IMR-90 (cell line): ENCODE results near the gene UGGT1. TPM values are rescaled to one million over a fixed set of nuclear protein-coding genes. Genes with fewer than 3 reads are reported as not detected.

Experiments
- ATAC-seq: fragments of 200-7000 bp; cut with Tn5 transposase; 2 replicates; pipeline ENCODE4 v1.9.1; 2020; ENCODE audit warnings: low read depth, mild to moderate bottlenecking, moderate library complexity
- BruUV-seq: library from RNA; stranded (reverse); fragments of 400-500 nt; replicated peaks from 2 replicates; lab custom pipeline; 2021; lab: Mats Ljungman, UMichigan
- CTCF ChIA-PET: fragments of 300-600 bp; formaldehyde crosslinking; extraction: SDS; loops from one replicate; lab custom pipeline; 2021; ENCODE audit warnings: antibody characterized with exemption; lab: Yijun Ruan, JAX
- POLR2A ChIA-PET: fragments of 300-600 bp; sonication (Branson Sonifier 250); formaldehyde crosslinking; loops from one replicate; lab custom pipeline; 2022; ENCODE audit warnings: antibody characterized with exemption; ENCODE audit not compliant: unreplicated experiment; lab: Charles Lee
- DNase-seq: peaks from one replicate; pipeline ENCODE4 v3.0.0; 2013
- H2AFZ ChIP-seq: replicated peaks from 2 replicates; pipeline ENCODE3; 2013; ENCODE audit warnings: low read length, mild to moderate bottlenecking; ENCODE audit not compliant: poor library complexity
- H2AK5ac ChIP-seq: 2 replicates; pipeline ENCODE4 v1.6.1; 2013; ENCODE audit warnings: low read depth, low read length, inconsistent platforms
- H2AK9ac ChIP-seq: replicated peaks from 2 replicates; pipeline ENCODE3; 2013; ENCODE audit warnings: mild to moderate bottlenecking, low read depth, low read length, moderate library complexity; ENCODE audit not compliant: poor library complexity
- H2BK120ac ChIP-seq: 2 replicates; pipeline ENCODE4 v1.6.1; 2013; ENCODE audit warnings: low read depth, low read length, inconsistent platforms
- H2BK15ac ChIP-seq: 3 replicates; pipeline ENCODE4 v1.6.1; 2013; ENCODE audit warnings: low read depth, low read length, inconsistent platforms
- H2BK20ac ChIP-seq: 2 replicates; pipeline ENCODE4 v1.6.1; 2013; ENCODE audit warnings: low read depth, mild to moderate bottlenecking, inconsistent platforms, low read length, moderate library complexity
- H2BK5ac ChIP-seq: 2 replicates; pipeline ENCODE4 v1.6.1; 2013; ENCODE audit warnings: mild to moderate bottlenecking, low read depth, low read length, inconsistent platforms; ENCODE audit not compliant: poor library complexity, severe bottlenecking
- H3K14ac ChIP-seq: replicated peaks from 2 replicates; pipeline ENCODE4 v1.6.1; 2013; ENCODE audit warnings: low read depth, low read length, inconsistent platforms
- H3K18ac ChIP-seq: 2 replicates; pipeline ENCODE4 v1.6.1; 2013; ENCODE audit warnings: low read depth, low read length, control low read depth
- H3K23ac ChIP-seq: 2 replicates; pipeline ENCODE4 v1.6.1; 2013; ENCODE audit warnings: low read depth, low read length, inconsistent platforms
- H3K27ac ChIP-seq: 2 replicates; pipeline ENCODE4 v1.5.1; 2013; ENCODE audit warnings: mild to moderate bottlenecking, control low read depth, low read length; ENCODE audit not compliant: insufficient read depth
- H3K27me3 ChIP-seq: 2 replicates; pipeline ENCODE4 v1.6.1; 2013; ENCODE audit warnings: low read length; ENCODE audit not compliant: control insufficient read depth, insufficient read depth
- H3K36me3 ChIP-seq: 2 replicates; pipeline ENCODE4 v1.6.1; 2013; ENCODE audit warnings: low read length, mixed read lengths; ENCODE audit not compliant: control insufficient read depth, insufficient read depth
- H3K4ac ChIP-seq: 2 replicates; pipeline ENCODE4 v1.6.1; 2013; ENCODE audit warnings: low read depth, low read length, inconsistent platforms
- H3K4me1 ChIP-seq: 2 replicates; pipeline ENCODE4 v1.6.1; 2013; ENCODE audit warnings: low read length, mixed read lengths; ENCODE audit not compliant: control insufficient read depth, insufficient read depth
- H3K4me2 ChIP-seq: 2 replicates; pipeline ENCODE4 v1.6.1; 2013; ENCODE audit warnings: low read depth, mild to moderate bottlenecking, control low read depth, low read length, moderate library complexity
- H3K4me3 ChIP-seq: 2 replicates; pipeline ENCODE4 v1.5.1; 2013; ENCODE audit warnings: low read depth, mild to moderate bottlenecking, control low read depth, low read length, moderate library complexity; ENCODE audit not compliant: insufficient read depth
- H3K56ac ChIP-seq: 2 replicates; pipeline ENCODE4 v1.6.1; 2013; ENCODE audit warnings: low read length, inconsistent platforms; ENCODE audit not compliant: insufficient read depth; ENCODE audit errors: extremely low read depth
- H3K79me1 ChIP-seq, 2 experiments: 2 replicates each; pipeline ENCODE4 v1.6.1; 2013; ENCODE audit warnings: low read length in 2 of 2, inconsistent platforms in 1 of 2, low read depth in 1 of 2
- H3K9ac ChIP-seq: 2 replicates; pipeline ENCODE4 v1.6.1; 2013; ENCODE audit warnings: low read depth, low read length, control low read depth
- H3K9me1 ChIP-seq: 2 replicates; pipeline ENCODE4 v1.6.1; 2013; ENCODE audit warnings: low read length, inconsistent platforms; ENCODE audit not compliant: insufficient read depth
- H3K9me3 ChIP-seq: 2 replicates; pipeline ENCODE4 v1.6.1; 2013; ENCODE audit warnings: low read length; ENCODE audit not compliant: control insufficient read depth, insufficient read depth
- H4K20me1 ChIP-seq: 2 replicates; pipeline ENCODE4 v1.6.1; 2013; ENCODE audit warnings: low read length, inconsistent platforms; ENCODE audit not compliant: insufficient read depth
- H4K5ac ChIP-seq: 2 replicates; pipeline ENCODE4 v1.6.1; 2013; ENCODE audit warnings: mild to moderate bottlenecking, low read depth, low read length, control low read depth
- H4K8ac ChIP-seq, 2 experiments: 2 replicates each; pipeline ENCODE4 v1.6.1; 2013; ENCODE audit warnings: low read depth in 2 of 2, low read length in 2 of 2, control low read depth in 1 of 2, inconsistent platforms in 1 of 2
- H4K91ac ChIP-seq: 2 replicates; pipeline ENCODE4 v1.6.1; 2013; ENCODE audit warnings: low read depth, low read length, inconsistent platforms; ENCODE audit not compliant: insufficient read depth
- BHLHE40 ChIP-seq: fragments of 150-350 bp; IDR thresholded peaks from 2 replicates; pipeline ENCODE4 v1.6.1; 2016; ENCODE audit warnings: mild to moderate bottlenecking, low read depth, low read length
- CHD1 ChIP-seq: IDR thresholded peaks from 2 replicates; pipeline ENCODE4 v1.6.1; 2012; ENCODE audit warnings: low read depth, low read length, improper control_type of control experiment
- FOS ChIP-seq: fragments of 150-350 bp; IDR thresholded peaks from 2 replicates; pipeline ENCODE4 v1.6.1; 2016; ENCODE audit warnings: low read depth, low read length
- MAFK ChIP-seq: IDR thresholded peaks from 2 replicates; pipeline ENCODE4 v1.6.1; 2012; ENCODE audit warnings: low read depth, low read length, improper control_type of control experiment
- MXI1 ChIP-seq: IDR thresholded peaks from 2 replicates; pipeline ENCODE4 v1.6.1; 2012; ENCODE audit warnings: low read depth, mild to moderate bottlenecking, low read length, moderate library complexity, borderline replicate concordance
- NFE2L2 ChIP-seq: fragments of 150-350 bp; IDR thresholded peaks from 2 replicates; pipeline ENCODE4 v1.6.1; 2016; ENCODE audit warnings: low read depth, mild to moderate bottlenecking, low read length
- POLR2A ChIP-seq: IDR thresholded peaks from 2 replicates; pipeline ENCODE4 v1.6.1; 2012; ENCODE audit warnings: mild to moderate bottlenecking, low read depth, low read length
- RAD21 ChIP-seq: IDR thresholded peaks from 2 replicates; pipeline ENCODE4 v1.6.1; 2012; ENCODE audit warnings: low read length, improper control_type of control experiment
- RCOR1 ChIP-seq: IDR thresholded peaks from 2 replicates; pipeline ENCODE4 v1.6.1; 2012; ENCODE audit warnings: mild to moderate bottlenecking, low read length, improper control_type of control experiment; ENCODE audit not compliant: insufficient replicate concordance
- RFX5 ChIP-seq: IDR thresholded peaks from 2 replicates; pipeline ENCODE4 v1.8.0; 2012; ENCODE audit warnings: low read depth, mild to moderate bottlenecking, low read length, moderate library complexity
- SMC3 ChIP-seq: fragments of 150-350 bp; IDR thresholded peaks from 2 replicates; pipeline ENCODE4 v1.6.1; 2016; ENCODE audit warnings: low read depth, mild to moderate bottlenecking, antibody characterized with exemption, low read length, moderate library complexity
- WGBS, 2 experiments: methylation state at CpG; one replicate each; pipeline versions ENCODE4 v1.1.5 to v1.1.7; 2013; ENCODE audit warnings: missing lambda C conversion rate in 2 of 2; ENCODE audit not compliant: insufficient read length in 1 of 2; ENCODE audit errors: extremely low coverage in 2 of 2; 5-methylcytosine and 5-hydroxymethylcytosine counted together
- dilution Hi-C: fragments of 300-500 bp; cut with HindIII; formaldehyde crosslinking; loops from one replicate; pipeline ENCODE4 v1.14.3; 2018; ENCODE audit warnings: low sequenced_read_pairs; ENCODE audit not compliant: unreplicated experiment
- in situ Hi-C: fragments of 300-500 bp; cut with MboI; formaldehyde crosslinking; loops from 3 replicates; pipeline ENCODE4 v1.14.3; 2019; ENCODE audit warnings: low sequenced_read_pairs, inconsistent platforms, mixed read lengths
- intact Hi-C: fragments of 100-400 bp; cut with micrococcal nuclease; formaldehyde crosslinking; loops from 2 replicates; pipeline ENCODE4 v1.10.0; 2022
- polyA plus RNA-seq, 3 experiments: library from polyadenylated mRNA; depleted of rRNA; stranded (reverse); fragments of >200 nt; gene quantifications; 2 replicates each; pipeline ENCODE4 v1.2.3, GENCODE V29; 2012; ENCODE audit warnings: low replicate concordance in 1 of 3
- total RNA-seq: library from RNA; depleted of rRNA; stranded (reverse); fragments of >200 nt; gene quantifications from 2 replicates; pipeline ENCODE4 v1.2.3, GENCODE V29; 2012
- TF ChIP-seq, protein P1 (sequence below): fragments of 150-350 bp; IDR thresholded peaks from 2 replicates; pipeline ENCODE4 v1.6.1; 2017; ENCODE audit warnings: mild to moderate bottlenecking, antibody characterized with exemption, low read length, low read depth
- TF ChIP-seq, protein P2 (sequence below): conservative IDR thresholded peaks from 2 replicates; pipeline ENCODE4 v1.5.1; 2012; ENCODE audit warnings: mild to moderate bottlenecking, low read depth, low read length, improper control_type of control experiment
- TF ChIP-seq, protein P3 (sequence below): fragments of 150-350 bp; IDR thresholded peaks from 2 replicates; pipeline ENCODE4 v1.6.1; 2016; ENCODE audit warnings: low read depth, mild to moderate bottlenecking, low read length, moderate library complexity, borderline replicate concordance

The UGGT1 gene
- total and polyA plus RNA-seq, 2 of the 4 experiments (the other 2 are of a cell fraction) = 26.1 to 71.3 TPM

DNA sequence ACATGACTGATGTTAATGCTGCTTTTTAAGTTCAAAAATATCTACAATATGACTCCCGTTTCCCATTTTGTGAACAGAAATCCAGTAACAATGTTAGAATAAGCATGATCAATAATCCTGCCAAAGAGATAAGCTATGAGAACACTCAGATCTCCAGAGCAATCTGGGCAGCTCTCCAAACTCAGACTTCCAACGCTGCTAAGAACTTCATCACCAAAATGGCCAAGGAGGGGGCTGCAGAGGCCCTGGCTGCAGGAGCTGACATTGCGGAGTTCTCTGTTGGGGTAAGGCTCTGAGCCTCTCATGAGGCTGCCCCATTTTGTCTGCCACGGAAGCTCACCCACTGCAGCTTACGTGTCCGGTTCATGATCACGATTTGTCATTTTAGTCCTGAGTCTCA is 68.4 kb downstream of the UGGT1 start:
- Histone ChIP-seq H3K18ac (no peak overlapping the region), H4K91ac (no peak overlapping the region), H4K8ac (no peak overlapping the region), H2AK5ac (no peak overlapping the region), H2BK120ac (no peak overlapping the region), H3K27ac (no peak overlapping the region), H3K23ac (no peak overlapping the region), H3K4ac (no peak overlapping the region), H4K20me1 (no peaks in the 10 kb centered on the region), H3K9ac (no peak overlapping the region), H3K36me3 (peaks cover 20% of the 10 kb centered on the region), H2AFZ (no peak overlapping the region), H3K27me3 (no peaks in the 10 kb centered on the region), H2BK20ac (no peak overlapping the region), H3K56ac (no peak overlapping the region), H4K5ac (no peak overlapping the region), H3K9me3 (no peaks in the 10 kb centered on the region), H3K4me2 (no peak overlapping the region), H3K14ac (no peak overlapping the region), H2BK15ac (no peak overlapping the region), H3K79me1 (peaks cover 6 to 11% of the 10 kb centered on the region in 2 experiments; a peak in 2 of 4 replicates), H3K4me3 (no peak overlapping the region), H3K9me1 (peaks cover 5% of the 10 kb centered on the region; the same call in 1 of the 2 replicates), H3K4me1 (peaks cover 3% of the 10 kb centered on the region; the same call in 1 of the 2 replicates), H2BK5ac (no peak overlapping the region), H2AK9ac (no peak overlapping the region)
- no peak for DNase-seq
- intact Hi-C loops (no loop called here), dilution Hi-C loops (no loop called here), in situ Hi-C loops (loop anchor here (25.0 kb wide), 1 partner anchor 1703 kb away; no protein-coding TSS in a partner anchor)
- ATAC-seq = no peak
- ChIA-PET POLR2A (no interaction called here), CTCF (no interaction called here)
- WGBS, 2 experiments = no CpG with 5 or more reads among the region's 7 CpGs
- no TSS peak for BruUV-seq
- TF ChIP-seq FOS (no peak), RFX5 (no peak), MXI1 (no peak), POLR2A (no peak), CHD1 (no peak), RCOR1 (no peak), SMC3 (no peak), RAD21 (no peak), NFE2L2 (no peak), BHLHE40 (no peak), MAFK (no peak)
- TF ChIP-seq, protein P1, sequence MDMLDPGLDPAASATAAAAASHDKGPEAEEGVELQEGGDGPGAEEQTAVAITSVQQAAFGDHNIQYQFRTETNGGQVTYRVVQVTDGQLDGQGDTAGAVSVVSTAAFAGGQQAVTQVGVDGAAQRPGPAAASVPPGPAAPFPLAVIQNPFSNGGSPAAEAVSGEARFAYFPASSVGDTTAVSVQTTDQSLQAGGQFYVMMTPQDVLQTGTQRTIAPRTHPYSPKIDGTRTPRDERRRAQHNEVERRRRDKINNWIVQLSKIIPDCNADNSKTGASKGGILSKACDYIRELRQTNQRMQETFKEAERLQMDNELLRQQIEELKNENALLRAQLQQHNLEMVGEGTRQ = no peak
- TF ChIP-seq, protein P2, sequence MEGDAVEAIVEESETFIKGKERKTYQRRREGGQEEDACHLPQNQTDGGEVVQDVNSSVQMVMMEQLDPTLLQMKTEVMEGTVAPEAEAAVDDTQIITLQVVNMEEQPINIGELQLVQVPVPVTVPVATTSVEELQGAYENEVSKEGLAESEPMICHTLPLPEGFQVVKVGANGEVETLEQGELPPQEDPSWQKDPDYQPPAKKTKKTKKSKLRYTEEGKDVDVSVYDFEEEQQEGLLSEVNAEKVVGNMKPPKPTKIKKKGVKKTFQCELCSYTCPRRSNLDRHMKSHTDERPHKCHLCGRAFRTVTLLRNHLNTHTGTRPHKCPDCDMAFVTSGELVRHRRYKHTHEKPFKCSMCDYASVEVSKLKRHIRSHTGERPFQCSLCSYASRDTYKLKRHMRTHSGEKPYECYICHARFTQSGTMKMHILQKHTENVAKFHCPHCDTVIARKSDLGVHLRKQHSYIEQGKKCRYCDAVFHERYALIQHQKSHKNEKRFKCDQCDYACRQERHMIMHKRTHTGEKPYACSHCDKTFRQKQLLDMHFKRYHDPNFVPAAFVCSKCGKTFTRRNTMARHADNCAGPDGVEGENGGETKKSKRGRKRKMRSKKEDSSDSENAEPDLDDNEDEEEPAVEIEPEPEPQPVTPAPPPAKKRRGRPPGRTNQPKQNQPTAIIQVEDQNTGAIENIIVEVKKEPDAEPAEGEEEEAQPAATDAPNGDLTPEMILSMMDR = no peak
- TF ChIP-seq, protein P3, sequence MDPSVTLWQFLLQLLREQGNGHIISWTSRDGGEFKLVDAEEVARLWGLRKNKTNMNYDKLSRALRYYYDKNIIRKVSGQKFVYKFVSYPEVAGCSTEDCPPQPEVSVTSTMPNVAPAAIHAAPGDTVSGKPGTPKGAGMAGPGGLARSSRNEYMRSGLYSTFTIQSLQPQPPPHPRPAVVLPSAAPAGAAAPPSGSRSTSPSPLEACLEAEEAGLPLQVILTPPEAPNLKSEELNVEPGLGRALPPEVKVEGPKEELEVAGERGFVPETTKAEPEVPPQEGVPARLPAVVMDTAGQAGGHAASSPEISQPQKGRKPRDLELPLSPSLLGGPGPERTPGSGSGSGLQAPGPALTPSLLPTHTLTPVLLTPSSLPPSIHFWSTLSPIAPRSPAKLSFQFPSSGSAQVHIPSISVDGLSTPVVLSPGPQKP = no peak
